Gastrocnemius medialis (tissue), 4 donors: ENCODE data around the gene PPP1R1A.

Experiments
- POLR2A ChIP-seq, 2 donors: fragments of 450-650 bp; IDR thresholded peaks; one replicate each; pipeline ENCODE4 v1.6.1; 2017; ENCODE audit warnings: antibody characterized with exemption in 2 of 2, mild to moderate bottlenecking in 2 of 2, moderate library complexity in 2 of 2
- TF ChIP-seq, protein P1 (sequence below), 5 experiments: fragments of 450-650 bp in 3 of 5; fragments of 200-600 bp in 2 of 5; sonication (generic) in 2 of 5; IDR thresholded peaks in 4 of 5; conservative IDR thresholded peaks in 1 of 5; 1 replicate in 4 of 5; 2 replicates in 1 of 5; pipeline ENCODE4 v1.5.1; 2016 to 2019; ENCODE audit warnings: antibody characterized with exemption in 5 of 5, mild to moderate bottlenecking in 3 of 5, moderate library complexity in 3 of 5

- TF ChIP-seq, protein P1, sequence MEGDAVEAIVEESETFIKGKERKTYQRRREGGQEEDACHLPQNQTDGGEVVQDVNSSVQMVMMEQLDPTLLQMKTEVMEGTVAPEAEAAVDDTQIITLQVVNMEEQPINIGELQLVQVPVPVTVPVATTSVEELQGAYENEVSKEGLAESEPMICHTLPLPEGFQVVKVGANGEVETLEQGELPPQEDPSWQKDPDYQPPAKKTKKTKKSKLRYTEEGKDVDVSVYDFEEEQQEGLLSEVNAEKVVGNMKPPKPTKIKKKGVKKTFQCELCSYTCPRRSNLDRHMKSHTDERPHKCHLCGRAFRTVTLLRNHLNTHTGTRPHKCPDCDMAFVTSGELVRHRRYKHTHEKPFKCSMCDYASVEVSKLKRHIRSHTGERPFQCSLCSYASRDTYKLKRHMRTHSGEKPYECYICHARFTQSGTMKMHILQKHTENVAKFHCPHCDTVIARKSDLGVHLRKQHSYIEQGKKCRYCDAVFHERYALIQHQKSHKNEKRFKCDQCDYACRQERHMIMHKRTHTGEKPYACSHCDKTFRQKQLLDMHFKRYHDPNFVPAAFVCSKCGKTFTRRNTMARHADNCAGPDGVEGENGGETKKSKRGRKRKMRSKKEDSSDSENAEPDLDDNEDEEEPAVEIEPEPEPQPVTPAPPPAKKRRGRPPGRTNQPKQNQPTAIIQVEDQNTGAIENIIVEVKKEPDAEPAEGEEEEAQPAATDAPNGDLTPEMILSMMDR (IDR thresholded peaks at IDR 0.05 in 4 of 5, conservative IDR thresholded peaks at IDR 0.05 in 1 of 5) = no peak
- no peak for TF ChIP-seq POLR2A (IDR thresholded peaks at IDR 0.05)
Measured at GRCh38 chr12:54588890-54589267, 420 bp upstream of the PPP1R1A start.
